ENCODE results near the gene MLKL. TPM values are rescaled to one million over a fixed set of nuclear protein-coding genes. Genes with fewer than 3 reads are reported as not detected.

Gene MLKL
- total RNA-seq, 6 experiments from 2014 or later: 2.6 to 13.1 (median 6.1) TPM

- H3K4me1 ChIP-seq: no peaks in the 10 kb centered on the region
- no peak overlapping the region for H3K27ac ChIP-seq
- no peak for DNase-seq
- no peaks in the 10 kb centered on the region for H3K9me3 ChIP-seq
- H3K27me3 ChIP-seq: no peaks in the 10 kb centered on the region
- H3K4me3 ChIP-seq: no peak overlapping the region
- intact Hi-C loops (cut with DNase I): no loop called here
- TF ChIP-seq CTCF (IDR thresholded peaks at IDR 0.05) (no peak), POLR2A (IDR thresholded peaks at IDR 0.05) (no peak)
- 57% methylated on average over 5 of the region's 5 CpGs for WGBS (ENCODE audit: insufficient coverage, low coverage, low lambda C conversion rate, missing lambda C conversion rate)
- no peaks in the 10 kb centered on the region for H3K36me3 ChIP-seq
- ATAC-seq: no peak
These were observed 19.9 kb upstream of the MLKL start for GRCh38 chr16:74720579-74720978.

- WGBS (ENCODE audit: insufficient coverage, low coverage, low lambda C conversion rate, missing lambda C conversion rate): 86% methylated on average over 8 of the region's 27 CpGs
- H3K4me3 ChIP-seq: no peak overlapping the region
- H3K4me1 ChIP-seq: no peaks in the 10 kb centered on the region
- peak in 1 of 3 donors; percentile 37 for DNase-seq
- no peaks in the 10 kb centered on the region for H3K27me3 ChIP-seq
- H3K36me3 ChIP-seq: no peaks in the 10 kb centered on the region
- no peak for ATAC-seq
- intact Hi-C loops (cut with DNase I): loop anchor here in 1 of 2 donors (10.0 kb wide), 1 partner anchor 146 kb away; no protein-coding TSS in a partner anchor
- H3K27ac ChIP-seq: no peak overlapping the region
- TF ChIP-seq CTCF (IDR thresholded peaks at IDR 0.05): no peak
- TF ChIP-seq POLR2A (IDR thresholded peaks at IDR 0.05): no peak
- no peaks in the 10 kb centered on the region for H3K9me3 ChIP-seq
These were observed 18.3 kb upstream of the MLKL start for GRCh38 chr16:74718741-74719610.

GRCh38 chr16:74718140-74718539, 17.5 kb upstream of the MLKL start:
- H3K9me3 ChIP-seq: no peaks in the 10 kb centered on the region
- no peaks in the 10 kb centered on the region for H3K36me3 ChIP-seq
- H3K4me1 ChIP-seq: no peaks in the 10 kb centered on the region
- peak in 1 of 3 donors; percentile 13 for DNase-seq
- intact Hi-C loops (cut with DNase I): loop anchor here in 1 of 2 donors (10.0 kb wide), 1 partner anchor 147 kb away; no protein-coding TSS in a partner anchor
- H3K27ac ChIP-seq: no peak overlapping the region
- WGBS (ENCODE audit: insufficient coverage, low coverage, low lambda C conversion rate, missing lambda C conversion rate): 90% methylated on average over 2 of the region's 13 CpGs
- H3K4me3 ChIP-seq: no peak overlapping the region
- no peak for TF ChIP-seq POLR2A (IDR thresholded peaks at IDR 0.05)
- TF ChIP-seq CTCF (IDR thresholded peaks at IDR 0.05): no peak
- no peak for ATAC-seq
- no peaks in the 10 kb centered on the region for H3K27me3 ChIP-seq

- intact Hi-C loops (cut with DNase I): loop anchor here in 1 of 2 donors (10.0 kb wide), 1 partner anchor 147 kb away; no protein-coding TSS in a partner anchor
- no peak for ATAC-seq
- Histone ChIP-seq H3K4me3 (no peak overlapping the region), H3K36me3 (no peaks in the 10 kb centered on the region), H3K9me3 (no peaks in the 10 kb centered on the region), H3K27ac (no peak overlapping the region), H3K27me3 (no peaks in the 10 kb centered on the region), H3K4me1 (no peaks in the 10 kb centered on the region)
- WGBS (ENCODE audit: insufficient coverage, low coverage, low lambda C conversion rate, missing lambda C conversion rate): 60% methylated on average over 2 of the region's 7 CpGs
- TF ChIP-seq CTCF (IDR thresholded peaks at IDR 0.05) (no peak), POLR2A (IDR thresholded peaks at IDR 0.05) (no peak)
- DNase-seq: peak in 1 of 3 donors; percentile 31
These were observed 16.7 kb upstream of the MLKL start for GRCh38 chr16:74717367-74717766.
